K562 (cell line): ENCODE results near the gene ZCWPW1. TPM values are rescaled to one million over a fixed set of nuclear protein-coding genes. Genes with fewer than 3 reads are reported as not detected.

Experiments
- CXXC5 ChIP-seq: fragments of 250-450 bp; sonication (Bioruptor Pico); IDR thresholded peaks from 2 replicates; pipeline ENCODE4 v1.8.0; 2022; ENCODE audit warnings: inconsistent platforms, mild to moderate bottlenecking, moderate library complexity
- EP400 ChIP-seq: fragments of 450-650 bp; IDR thresholded peaks from 2 replicates; pipeline ENCODE4 v1.6.1; 2017; ENCODE audit warnings: antibody characterized with exemption, mild to moderate bottlenecking, moderate library complexity
- FOXK2 ChIP-seq, 2 experiments: fragments of 450-650 bp; IDR thresholded peaks in 1 of 2; conservative IDR thresholded peaks in 1 of 2; 2 replicates each; pipeline ENCODE4 v1.6.1; 2016; ENCODE audit warnings: low read depth in 2 of 2, mild to moderate bottlenecking in 1 of 2
- HNRNPUL1 ChIP-seq: fragments of 200-400 bp; formaldehyde crosslinking; IDR thresholded peaks from 2 replicates; pipeline ENCODE4 v1.6.1; 2017; ENCODE audit warnings: low read length
- HSF4 ChIP-seq: fragments of 250-450 bp; sonication (Bioruptor Pico); IDR thresholded peaks from 2 replicates; pipeline ENCODE4 v2.1.2; 2022; ENCODE audit warnings: mild to moderate bottlenecking, moderate library complexity, borderline replicate concordance
- KLF16 ChIP-seq: IDR thresholded peaks from 2 replicates; pipeline ENCODE4 v1.6.1; 2016; ENCODE audit warnings: antibody characterized with exemption
- MED1 ChIP-seq: sonication (generic); formaldehyde crosslinking; IDR thresholded peaks from 2 replicates; pipeline ENCODE4 v1.8.1; 2023; ENCODE audit warnings: missing genetic modification reagents, borderline replicate concordance
- NFRKB ChIP-seq: fragments of 450-650 bp; IDR thresholded peaks from 2 replicates; pipeline ENCODE4 v1.6.1; 2016; ENCODE audit warnings: low read depth
- NFYB ChIP-seq: IDR thresholded peaks from 2 replicates; pipeline ENCODE4 v1.6.1; 2011; ENCODE audit warnings: mild to moderate bottlenecking, moderate library complexity; ENCODE audit not compliant: insufficient read length; ENCODE audit errors: extremely low read depth
- NR2C1 ChIP-seq, 2 experiments: fragments of 450-650 bp; IDR thresholded peaks; 2 replicates each; pipeline ENCODE4 v1.6.1; 2017; ENCODE audit warnings: mild to moderate bottlenecking in 2 of 2, antibody characterized with exemption in 1 of 2, inconsistent platforms in 1 of 2, missing compliant biosample characterization in 1 of 2, missing genetic modification characterization in 1 of 2
- RB1 ChIP-seq: fragments of 450-650 bp; IDR thresholded peaks from 2 replicates; pipeline ENCODE4 v1.6.1; 2017; ENCODE audit warnings: low read depth, mild to moderate bottlenecking
- RUNX1 ChIP-seq: sonication (generic); IDR thresholded peaks from 2 replicates; pipeline ENCODE4 v1.6.1; 2016; ENCODE audit warnings: antibody characterized with exemption, low read depth
- SP2 ChIP-seq: IDR thresholded peaks from 2 replicates; pipeline ENCODE4 v1.6.1; 2011; ENCODE audit warnings: mild to moderate bottlenecking, low read depth, low read length, moderate library complexity; ENCODE audit not compliant: poor library complexity, severe bottlenecking; ENCODE audit errors: extremely low read depth
- YY1 ChIP-seq, 3 experiments: IDR thresholded peaks; 2 replicates each; pipeline ENCODE4 v1.6.1; 2011; ENCODE audit warnings: low read length in 2 of 3, mild to moderate bottlenecking in 2 of 3, moderate library complexity in 2 of 3, borderline replicate concordance in 1 of 3, control low read depth in 1 of 3, low read depth in 1 of 3; ENCODE audit not compliant: insufficient read depth in 3 of 3, insufficient replicate concordance in 2 of 3, control insufficient read depth in 1 of 3, insufficient read length in 1 of 3; ENCODE audit errors: extremely low read depth in 1 of 3
- ZNF23 ChIP-seq: fragments of 250-450 bp; sonication (Bioruptor Pico); IDR thresholded peaks from 2 replicates; pipeline ENCODE4 v1.4.0; 2020; ENCODE audit warnings: mild to moderate bottlenecking
- ZNF77 ChIP-seq: fragments of 250-450 bp; sonication (Bioruptor Pico); IDR thresholded peaks from 2 replicates; pipeline ENCODE4 v1.5.0; 2020
- ZNF830 ChIP-seq: fragments of 250-450 bp; sonication (Bioruptor Pico); IDR thresholded peaks from 2 replicates; pipeline ENCODE4 v1.5.0; 2021; ENCODE audit warnings: mild to moderate bottlenecking
- polyA plus RNA-seq, 8 experiments: library from polyadenylated mRNA; depleted of rRNA in 4 of 8; stranded (reverse) in 5 of 8; unstranded in 3 of 8; fragments of >200 nt; fragmentation: Nextera tagmentation in 2 of 8; fragmentation: Illumina TruSeq in 1 of 8; extraction: Ambion mirVana in 2 of 8; extraction: Trizol in 1 of 8; gene quantifications; 2 replicates each; pipeline versions ENCODE4 v1.2.1 to v1.2.3, GENCODE V29; 2011 to 2014; ENCODE audit warnings: inconsistent platforms in 1 of 8, missing spikeins in 1 of 8
- total RNA-seq, 7 experiments: library from RNA; depleted of rRNA in 6 of 7; stranded (reverse); fragments of >200 nt in 6 of 7; fragmentation: Illumina TruSeq in 2 of 7; extraction: Trizol in 2 of 7; gene quantifications; 2 replicates each; pipeline versions ENCODE4 v1.2.1 to v1.2.3, GENCODE V29; 2011 to 2021; ENCODE audit warnings: low replicate concordance in 1 of 7
- TF ChIP-seq, protein P1 (sequence below): fragments of 450-650 bp; formaldehyde crosslinking; IDR thresholded peaks from 2 replicates; pipeline ENCODE4 v1.4.0; 2020; ENCODE audit warnings: mild to moderate bottlenecking, moderate library complexity
- TF ChIP-seq, protein P2 (sequence below): fragments of 250-450 bp; sonication (Bioruptor Pico); IDR thresholded peaks from 2 replicates; pipeline ENCODE4 v1.4.0; 2020; ENCODE audit warnings: mild to moderate bottlenecking, moderate library complexity, borderline replicate concordance
- TF ChIP-seq, protein P3 (sequence below): sonication (generic); formaldehyde crosslinking; IDR thresholded peaks from 2 replicates; pipeline ENCODE4 v1.8.0; 2022; ENCODE audit warnings: missing genetic modification reagents, mild to moderate bottlenecking, moderate library complexity, borderline replicate concordance
- TF ChIP-seq, protein P4 (sequence below): fragments of 250-450 bp; sonication (Bioruptor Pico); IDR thresholded peaks from 2 replicates; pipeline ENCODE4 v1.5.0; 2020; ENCODE audit warnings: mild to moderate bottlenecking

ZCWPW1 gene
- total and polyA plus RNA-seq, 9 of the 15 experiments (the other 6 are each of a cell fraction or from before 2014, with no cell fraction given) = 0.18 to 1.7 (median 1.2) TPM

DNA sequence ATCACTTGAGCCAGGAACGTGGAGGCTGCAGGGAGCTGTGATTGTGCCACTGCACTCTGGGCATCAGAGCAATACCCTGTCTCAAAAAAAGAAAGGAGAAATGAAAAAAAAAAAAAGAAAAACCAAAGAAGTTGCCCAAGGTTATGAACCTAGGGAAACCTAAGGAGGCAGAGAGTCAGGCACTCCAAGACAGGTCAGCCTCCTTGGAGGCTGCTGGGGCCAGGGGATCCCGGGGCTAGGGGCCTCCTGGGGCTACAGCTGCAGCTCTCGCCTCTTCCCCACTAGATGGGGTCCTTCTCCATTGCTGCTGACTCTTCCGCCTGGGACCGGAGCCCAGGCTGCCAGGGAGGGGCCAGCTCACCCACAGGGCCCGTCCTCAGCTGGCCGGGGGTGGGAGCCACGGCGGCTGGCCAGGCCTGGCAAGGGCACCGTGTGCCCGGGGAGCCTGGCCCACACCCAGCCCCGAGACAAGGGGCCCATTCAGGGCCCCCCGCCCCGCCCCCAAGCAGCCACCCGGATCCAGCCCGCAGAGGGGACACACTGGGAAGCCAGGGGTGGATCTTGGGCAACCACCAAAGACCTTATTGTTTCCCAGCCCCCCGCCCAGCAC, 37.3 kb upstream of the ZCWPW1 start (continued):
- TF ChIP-seq NFYB (no peak), RB1 (peak; percentile 24; the same call in 1 of the 2 replicates), CXXC5 (CRISPR knock-in tag) (no peak), SP2 (no peak), MED1 (CRISPR knock-in tag) (no peak), NFRKB (no peak), FOXK2 (conservative IDR thresholded peaks at IDR 0.05 in 1 of 2, IDR thresholded peaks at IDR 0.05 in 1 of 2; ENCODE audit: low read depth in 2 of 2) (no peak), RUNX1 (no peak), HSF4 (CRISPR knock-in tag) (no peak), ZNF77 (CRISPR knock-in tag) (no peak), HNRNPUL1 (no peak), KLF16 (peak; percentile 31; the same call in 1 of the 2 replicates), YY1 (IDR thresholded peaks at IDR 0.05; ENCODE audit: borderline replicate concordance in 1 of 3, control insufficient read depth in 1 of 3, extremely low read depth in 1 of 3, insufficient read depth in 3 of 3, insufficient read length in 1 of 3, insufficient replicate concordance in 2 of 3, low read depth in 1 of 3, low read length in 2 of 3) (peak in 1 of 3 experiments; percentile 28), ZNF830 (no peak), ZNF23 (CRISPR knock-in tag) (no peak), NR2C1 (IDR thresholded peaks at IDR 0.05) (no peak), NR2C1 (tag; IDR thresholded peaks at IDR 0.05) (no peak), EP400 (no peak)
- TF ChIP-seq, protein P1, sequence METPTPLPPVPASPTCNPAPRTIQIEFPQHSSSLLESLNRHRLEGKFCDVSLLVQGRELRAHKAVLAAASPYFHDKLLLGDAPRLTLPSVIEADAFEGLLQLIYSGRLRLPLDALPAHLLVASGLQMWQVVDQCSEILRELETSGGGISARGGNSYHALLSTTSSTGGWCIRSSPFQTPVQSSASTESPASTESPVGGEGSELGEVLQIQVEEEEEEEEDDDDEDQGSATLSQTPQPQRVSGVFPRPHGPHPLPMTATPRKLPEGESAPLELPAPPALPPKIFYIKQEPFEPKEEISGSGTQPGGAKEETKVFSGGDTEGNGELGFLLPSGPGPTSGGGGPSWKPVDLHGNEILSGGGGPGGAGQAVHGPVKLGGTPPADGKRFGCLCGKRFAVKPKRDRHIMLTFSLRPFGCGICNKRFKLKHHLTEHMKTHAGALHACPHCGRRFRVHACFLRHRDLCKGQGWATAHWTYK = no peak
- TF ChIP-seq, protein P2, sequence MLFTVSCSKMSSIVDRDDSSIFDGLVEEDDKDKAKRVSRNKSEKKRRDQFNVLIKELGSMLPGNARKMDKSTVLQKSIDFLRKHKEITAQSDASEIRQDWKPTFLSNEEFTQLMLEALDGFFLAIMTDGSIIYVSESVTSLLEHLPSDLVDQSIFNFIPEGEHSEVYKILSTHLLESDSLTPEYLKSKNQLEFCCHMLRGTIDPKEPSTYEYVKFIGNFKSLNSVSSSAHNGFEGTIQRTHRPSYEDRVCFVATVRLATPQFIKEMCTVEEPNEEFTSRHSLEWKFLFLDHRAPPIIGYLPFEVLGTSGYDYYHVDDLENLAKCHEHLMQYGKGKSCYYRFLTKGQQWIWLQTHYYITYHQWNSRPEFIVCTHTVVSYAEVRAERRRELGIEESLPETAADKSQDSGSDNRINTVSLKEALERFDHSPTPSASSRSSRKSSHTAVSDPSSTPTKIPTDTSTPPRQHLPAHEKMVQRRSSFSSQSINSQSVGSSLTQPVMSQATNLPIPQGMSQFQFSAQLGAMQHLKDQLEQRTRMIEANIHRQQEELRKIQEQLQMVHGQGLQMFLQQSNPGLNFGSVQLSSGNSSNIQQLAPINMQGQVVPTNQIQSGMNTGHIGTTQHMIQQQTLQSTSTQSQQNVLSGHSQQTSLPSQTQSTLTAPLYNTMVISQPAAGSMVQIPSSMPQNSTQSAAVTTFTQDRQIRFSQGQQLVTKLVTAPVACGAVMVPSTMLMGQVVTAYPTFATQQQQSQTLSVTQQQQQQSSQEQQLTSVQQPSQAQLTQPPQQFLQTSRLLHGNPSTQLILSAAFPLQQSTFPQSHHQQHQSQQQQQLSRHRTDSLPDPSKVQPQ (CRISPR knock-in tag) = no peak
- TF ChIP-seq, protein P3, sequence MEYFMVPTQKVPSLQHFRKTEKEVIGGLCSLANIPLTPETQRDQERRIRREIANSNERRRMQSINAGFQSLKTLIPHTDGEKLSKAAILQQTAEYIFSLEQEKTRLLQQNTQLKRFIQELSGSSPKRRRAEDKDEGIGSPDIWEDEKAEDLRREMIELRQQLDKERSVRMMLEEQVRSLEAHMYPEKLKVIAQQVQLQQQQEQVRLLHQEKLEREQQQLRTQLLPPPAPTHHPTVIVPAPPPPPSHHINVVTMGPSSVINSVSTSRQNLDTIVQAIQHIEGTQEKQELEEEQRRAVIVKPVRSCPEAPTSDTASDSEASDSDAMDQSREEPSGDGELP = peak; percentile 77; the same call in 1 of the 2 replicates
- TF ChIP-seq, protein P4, sequence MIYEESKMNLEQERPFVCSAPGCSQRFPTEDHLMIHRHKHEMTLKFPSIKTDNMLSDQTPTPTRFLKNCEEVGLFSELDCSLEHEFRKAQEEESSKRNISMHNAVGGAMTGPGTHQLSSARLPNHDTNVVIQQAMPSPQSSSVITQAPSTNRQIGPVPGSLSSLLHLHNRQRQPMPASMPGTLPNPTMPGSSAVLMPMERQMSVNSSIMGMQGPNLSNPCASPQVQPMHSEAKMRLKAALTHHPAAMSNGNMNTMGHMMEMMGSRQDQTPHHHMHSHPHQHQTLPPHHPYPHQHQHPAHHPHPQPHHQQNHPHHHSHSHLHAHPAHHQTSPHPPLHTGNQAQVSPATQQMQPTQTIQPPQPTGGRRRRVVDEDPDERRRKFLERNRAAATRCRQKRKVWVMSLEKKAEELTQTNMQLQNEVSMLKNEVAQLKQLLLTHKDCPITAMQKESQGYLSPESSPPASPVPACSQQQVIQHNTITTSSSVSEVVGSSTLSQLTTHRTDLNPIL (CRISPR knock-in tag) = no peak
